Aorta (tissue), 5 donors: Measurements from ENCODE around the gene DNAJC6. TPM values are rescaled to one million over a fixed set of nuclear protein-coding genes. Genes with fewer than 3 reads are reported as not detected.
A peak's percentile ranks its signal among the peaks of the same experiment; 100 is the strongest.
"Not testable (repeated sequence)": the region's sequence is repeated elsewhere in the genome, so short reads cannot be mapped to it uniquely, and the experiment has no call there.

ENCODE experiments used
- ATAC-seq: fragments of 200-7000 bp; cut with Tn5 transposase; one replicate; pipeline ENCODE4 v1.9.1; 2022; ENCODE audit warnings: moderate library complexity; ENCODE audit not compliant: low FRiP score
- DNase-seq, 2 donors: peaks; one replicate each; pipeline ENCODE4 v3.0.0-alpha.2; 2020
- H3K27ac ChIP-seq, 2 donors: one replicate each; pipeline ENCODE4 v1.5.1; 2013; ENCODE audit warnings: low read length in 2 of 2, mild to moderate bottlenecking in 2 of 2, moderate library complexity in 2 of 2, control low read depth in 1 of 2, inconsistent platforms in 1 of 2, low read depth in 1 of 2
- H3K27me3 ChIP-seq, 2 donors: one replicate each; pipeline ENCODE4 v1.6.1; 2013; ENCODE audit warnings: control low read depth in 1 of 2, low read length in 1 of 2, mild to moderate bottlenecking in 1 of 2, moderate library complexity in 1 of 2; ENCODE audit not compliant: insufficient read depth in 2 of 2, control insufficient read depth in 1 of 2
- H3K36me3 ChIP-seq, 2 donors: one replicate each; pipeline ENCODE4 v1.6.1; 2013; ENCODE audit warnings: control low read depth in 1 of 2, low read length in 1 of 2, mild to moderate bottlenecking in 1 of 2; ENCODE audit not compliant: insufficient read depth in 2 of 2, control insufficient read depth in 1 of 2
- H3K4me1 ChIP-seq, 2 donors: one replicate each; pipeline ENCODE4 v1.6.1; 2013; ENCODE audit warnings: low read length in 2 of 2, control low read depth in 1 of 2, mild to moderate bottlenecking in 1 of 2, moderate library complexity in 1 of 2; ENCODE audit not compliant: insufficient read depth in 2 of 2, control insufficient read depth in 1 of 2
- H3K4me3 ChIP-seq, 2 donors: one replicate each; pipeline ENCODE4 v1.5.1; 2013; ENCODE audit warnings: low read length in 2 of 2, control low read depth in 1 of 2, mild to moderate bottlenecking in 1 of 2
- H3K9me3 ChIP-seq: one replicate; pipeline ENCODE4 v1.6.1; 2013; ENCODE audit warnings: mild to moderate bottlenecking, low read length; ENCODE audit not compliant: control insufficient read depth
- WGBS, 2 donors: extraction: QIAGEN DNeasy Blood & Tissue Kit; methylation state at CpG; one replicate each; pipeline ENCODE4 v1.1.7; 2013; 5-methylcytosine and 5-hydroxymethylcytosine counted together
- intact Hi-C, 2 donors: fragments of 100-400 bp; cut with DNase I; formaldehyde crosslinking; loops; one replicate each; pipeline versions ENCODE4 v1.14.2 to v1.15.0; 2022
- polyA plus RNA-seq, 2 donors: library from polyadenylated mRNA; stranded (reverse); fragments of 200-250 nt; gene quantifications; one replicate each; pipeline ENCODE4 v1.2.3, GENCODE V29; 2013
- total RNA-seq, 2 donors: library from RNA; stranded (reverse); fragmentation: NEBNext Ultra II Directional; extraction: Animal tissue kit (Norgen Biotek cat#: 25700); gene quantifications; one replicate each; pipeline ENCODE4 v1.2.1, GENCODE V29; 2021
- donor health status: healthy with polysubstance abuse.
- donor health status: Bipolar disorder and iron deficiency.
- donor health status: DM: no; HTN: no; CAD: no.
- donor health status: DM: no; HTN: no; CAD: no.
- donor health status: DM: yes; HTN: yes; CAD: no.

The DNAJC6 gene
- total and polyA plus RNA-seq, 4 donors: 1.3 to 3.8 (median 2.3) TPM; not detected in 1

- intact Hi-C loops: no loop called here
- Histone ChIP-seq H3K4me1 (no peaks in the 10 kb centered on the region), H3K36me3 (no peaks in the 10 kb centered on the region), H3K27me3 (no peaks in the 10 kb centered on the region), H3K4me3 (no peak overlapping the region), H3K27ac (no peak overlapping the region), H3K9me3 (no peaks in the 10 kb centered on the region)
- WGBS, 2 donors: 86 to 90% methylated on average over 6 of the region's 6 CpGs
- ATAC-seq: no peak
- DNase-seq: no peak
Observed at GRCh38 chr1:65281846-65282245, 27.5 kb upstream of the DNAJC6 start.

DNA sequence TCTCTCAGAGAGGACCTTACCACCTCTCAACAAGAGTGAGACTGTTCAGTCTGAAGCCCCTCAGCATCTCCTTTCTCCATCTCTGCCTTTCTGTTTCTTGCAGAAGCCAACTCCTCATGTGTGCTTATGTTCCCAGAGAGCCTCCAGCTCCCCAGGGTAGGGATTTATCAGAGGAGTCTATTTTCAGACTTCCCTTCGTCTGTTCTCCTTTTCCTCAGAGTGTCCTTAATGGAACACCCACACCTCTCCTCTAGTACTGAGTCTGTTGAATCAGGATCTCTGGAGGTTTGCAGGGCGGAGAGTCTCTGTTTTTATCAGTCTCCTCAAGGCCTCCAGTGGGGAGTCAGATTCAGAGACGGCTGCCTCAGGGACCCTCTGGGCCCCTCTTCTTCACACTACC, 25.1 kb upstream of the DNAJC6 start:
- Histone ChIP-seq H3K27me3 (no peaks in the 10 kb centered on the region), H3K4me3 (no peak overlapping the region), H3K4me1 (no peaks in the 10 kb centered on the region), H3K9me3 (no peaks in the 10 kb centered on the region), H3K36me3 (no peaks in the 10 kb centered on the region), H3K27ac (no peak overlapping the region)
- 54 to 60% methylated on average over 3 of the region's 3 CpGs for WGBS, 2 donors
- ATAC-seq: no peak
- DNase-seq: no peak
- intact Hi-C loops: no loop called here

- H3K36me3 ChIP-seq: no peaks in the 10 kb centered on the region
- H3K27me3 ChIP-seq: no peaks in the 10 kb centered on the region
- no peaks in the 10 kb centered on the region for H3K9me3 ChIP-seq
- no peak overlapping the region for H3K27ac ChIP-seq
- ATAC-seq (no peak), DNase-seq (no peak)
- no peak overlapping the region for H3K4me3 ChIP-seq
- H3K4me1 ChIP-seq: no peaks in the 10 kb centered on the region
- intact Hi-C loops: no loop called here
Observed at GRCh38 chr1:65289449-65289848, 19.9 kb upstream of the DNAJC6 start.

DNA sequence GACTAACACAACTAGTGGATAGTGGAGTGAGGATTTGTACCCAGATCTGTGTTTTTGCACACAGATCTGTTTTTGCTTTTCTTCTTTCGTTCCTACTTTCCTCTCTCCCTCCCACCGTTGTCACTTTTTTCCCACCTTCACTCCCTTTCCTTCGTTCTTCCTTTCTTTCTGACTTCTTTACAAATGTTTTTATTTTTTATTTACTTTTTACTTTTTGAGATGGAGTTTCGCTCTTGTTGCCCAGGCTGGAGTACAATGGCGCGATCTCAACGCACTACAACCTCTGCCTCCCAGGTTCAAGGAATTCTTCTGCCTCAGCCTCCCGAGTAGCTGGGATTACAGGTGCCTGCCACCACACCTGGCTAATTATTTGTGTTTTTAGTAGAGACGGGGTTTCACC, 17.5 kb upstream of the DNAJC6 start:
- 81 to 89% methylated on average over 9 of the region's 9 CpGs for WGBS, 2 donors
- ATAC-seq, H3K9me3 ChIP-seq, H3K27ac ChIP-seq, H3K4me1 ChIP-seq, H3K27me3 ChIP-seq, DNase-seq, intact Hi-C loops, H3K36me3 ChIP-seq, H3K4me3 ChIP-seq: not testable (repeated sequence)

- Histone ChIP-seq H3K4me1 (no peaks in the 10 kb centered on the region), H3K9me3 (peaks cover 3% of the 10 kb centered on the region), H3K27me3 (no peaks in the 10 kb centered on the region), H3K27ac (no peak overlapping the region), H3K36me3 (no peaks in the 10 kb centered on the region), H3K4me3 (no peak overlapping the region)
- DNase-seq (no peak), ATAC-seq (no peak)
- intact Hi-C loops: no loop called here
- WGBS, 2 donors: 74 to 77% methylated on average over 2 of the region's 2 CpGs
Observed at GRCh38 chr1:65292861-65293593, 16.3 kb upstream of the DNAJC6 start.

DNA sequence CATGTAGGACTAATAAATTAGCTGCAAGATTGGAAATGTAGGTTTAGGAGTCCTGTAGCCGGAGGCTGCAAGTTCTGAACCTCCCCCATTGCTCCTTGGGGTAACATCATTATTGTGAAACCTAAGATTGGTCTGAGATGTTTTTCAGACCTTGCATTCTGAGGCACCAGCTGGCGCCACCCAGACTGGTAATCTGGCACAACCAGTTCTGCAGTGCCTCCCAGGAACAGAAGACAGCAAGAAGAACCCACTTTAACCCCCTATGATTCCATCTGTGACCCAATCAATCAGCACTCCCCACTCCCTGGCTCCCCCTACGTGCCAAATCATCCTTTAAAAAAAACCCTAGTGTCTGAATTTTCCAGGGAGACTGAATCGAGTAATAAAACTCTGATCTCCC, 11.6 kb upstream of the DNAJC6 start:
- Histone ChIP-seq H3K27ac (no peak overlapping the region), H3K27me3 (no peaks in the 10 kb centered on the region), H3K4me3 (no peak overlapping the region), H3K9me3 (peaks cover 3% of the 10 kb centered on the region), H3K36me3 (no peaks in the 10 kb centered on the region), H3K4me1 (no peaks in the 10 kb centered on the region)
- intact Hi-C loops: no loop called here
- ATAC-seq (no peak), DNase-seq (no peak)
- WGBS, 2 donors: 70 to 73% methylated on average over 4 of the region's 4 CpGs

GRCh38 chr1:65299328-65299727, 10.0 kb upstream of the DNAJC6 start:
- H3K9me3 ChIP-seq: peaks cover 3% of the 10 kb centered on the region
- ATAC-seq: no peak

GRCh38 chr1:65308781-65309303, 501 bp upstream of the DNAJC6 start:
- Histone ChIP-seq H3K27ac (no peak overlapping the region), H3K4me1 (no peaks in the 10 kb centered on the region), H3K36me3 (no peaks in the 10 kb centered on the region), H3K9me3 (no peaks in the 10 kb centered on the region), H3K27me3 (no peaks in the 10 kb centered on the region), H3K4me3 (peak overlapping the region; percentile 27 to 44)
- DNase-seq (no peak), ATAC-seq (no peak)
- intact Hi-C loops: no loop called here
- WGBS, 2 donors: 7% methylated on average over 22 of the region's 22 CpGs

More at GRCh38 chr1:65299328-65299727, 10.0 kb upstream of the DNAJC6 start:
- Histone ChIP-seq H3K27me3 (no peaks in the 10 kb centered on the region), H3K36me3 (no peaks in the 10 kb centered on the region), H3K4me3 (no peak overlapping the region), H3K27ac (no peak overlapping the region), H3K4me1 (no peaks in the 10 kb centered on the region)
- intact Hi-C loops: no loop called here
- WGBS, 2 donors: 0 to 42% methylated on average over 1 of the region's 1 CpG
- no peak for DNase-seq

DNA sequence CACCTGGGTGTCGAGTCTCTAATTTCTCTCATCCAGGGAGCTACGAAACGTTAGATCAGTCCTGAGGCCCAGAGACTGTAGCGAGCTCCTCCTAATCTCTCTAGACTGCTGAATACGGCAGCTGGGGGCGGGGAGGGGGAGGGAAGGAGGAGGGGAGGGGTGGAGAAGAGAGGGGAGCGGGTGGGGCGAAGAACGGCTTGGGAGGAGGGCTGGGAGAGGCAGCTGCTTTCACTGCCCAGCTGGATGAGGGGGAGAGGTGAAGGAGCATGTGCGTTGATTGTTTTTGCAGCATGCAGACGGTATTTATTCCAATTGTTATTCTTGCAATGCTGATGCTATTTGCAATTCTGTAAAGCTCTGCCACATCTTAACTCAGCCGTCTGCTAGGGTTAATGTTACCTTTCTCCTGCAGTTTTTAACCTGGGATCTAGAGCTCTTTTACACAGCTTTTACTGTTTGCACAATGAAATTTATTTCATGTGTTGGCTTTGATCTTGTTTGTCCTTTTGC, 790 bp downstream of the DNAJC6 start:
- 0 to 4% methylated on average over 10 to 12 of the region's 12 CpGs for WGBS, 2 donors
- no peak for DNase-seq
- ATAC-seq: peak; percentile 30
- Histone ChIP-seq H3K27me3 (no peaks in the 10 kb centered on the region), H3K27ac (no peak overlapping the region), H3K4me3 (no peak overlapping the region), H3K36me3 (no peaks in the 10 kb centered on the region), H3K4me1 (no peaks in the 10 kb centered on the region), H3K9me3 (no peaks in the 10 kb centered on the region)
- intact Hi-C loops: no loop called here
